ENCODE results near the gene SEMA3B. TPM values are rescaled to one million over a fixed set of nuclear protein-coding genes. Genes with fewer than 3 reads are reported as not detected.
"Not testable (repeated sequence)": the region's sequence is repeated elsewhere in the genome, so short reads cannot be mapped to it uniquely, and the experiment has no call there.

The SEMA3B gene
- total RNA-seq, 2 experiments from 2014 or later, result 1.6 to 2.1 TPM

DNA sequence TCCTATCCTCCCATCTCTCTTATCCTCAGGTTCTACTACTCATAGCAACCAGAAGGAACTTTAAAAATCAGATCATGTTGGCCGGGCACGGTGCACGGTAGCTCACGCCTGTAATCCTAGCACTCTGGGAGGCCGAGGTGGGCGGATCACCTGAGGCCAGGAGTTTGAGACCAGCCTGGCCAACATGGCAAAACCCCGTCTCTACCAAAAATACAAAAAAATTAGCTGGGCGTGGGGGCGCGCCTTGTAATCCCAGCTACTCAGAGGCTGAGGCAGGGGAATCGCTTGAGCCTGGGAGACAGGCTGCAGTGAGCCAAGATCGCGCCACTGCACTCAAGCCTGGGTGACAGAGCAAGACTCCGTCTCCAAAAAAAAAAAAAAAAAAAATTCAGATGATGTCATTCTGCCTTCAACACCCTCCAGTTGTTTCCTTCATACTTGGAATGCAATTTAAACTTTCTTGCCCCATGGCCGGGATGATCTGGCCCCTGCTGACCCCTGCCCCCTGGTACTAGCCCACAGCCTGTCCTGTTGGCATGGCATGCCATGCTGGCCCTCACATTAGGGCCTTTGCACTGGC is 40.7 kb upstream of the SEMA3B start:
- intact Hi-C loops (cut with DNase I, micrococcal nuclease), result loop anchor here in 1 of 2 experiments (10.0 kb wide), 1 partner anchor 1383 kb away; the partner anchor contains the start of gene PRKAR2A
- not testable (repeated sequence) for H3K36me3 Mint-ChIP-seq (ENCODE audit: low read depth); DNase-seq; ATAC-seq; H3K9me3 Mint-ChIP-seq (ENCODE audit: low read depth); H3K27me3 Mint-ChIP-seq
- Mint-ChIP-seq H3K27ac (peak overlapping the region; percentile 87), H3K4me1 (peaks cover 22% of the 10 kb centered on the region), H3K4me3 (peak overlapping the region; percentile 79)
- POLR2A ChIA-PET, result interaction anchor here (0.8 to 2.5 kb wide), 3 partner anchors 14 to 70 kb away, joined by 3 to 11 read pairs (median 7); no protein-coding TSS in a partner anchor
- CTCF ChIA-PET, result interaction anchor here (0.7 to 7.6 kb wide), 11 partner anchors 9 to 64 kb away, joined by 3 to 79 read pairs (median 6); partner anchors contain the start of gene IFRD2

DNA sequence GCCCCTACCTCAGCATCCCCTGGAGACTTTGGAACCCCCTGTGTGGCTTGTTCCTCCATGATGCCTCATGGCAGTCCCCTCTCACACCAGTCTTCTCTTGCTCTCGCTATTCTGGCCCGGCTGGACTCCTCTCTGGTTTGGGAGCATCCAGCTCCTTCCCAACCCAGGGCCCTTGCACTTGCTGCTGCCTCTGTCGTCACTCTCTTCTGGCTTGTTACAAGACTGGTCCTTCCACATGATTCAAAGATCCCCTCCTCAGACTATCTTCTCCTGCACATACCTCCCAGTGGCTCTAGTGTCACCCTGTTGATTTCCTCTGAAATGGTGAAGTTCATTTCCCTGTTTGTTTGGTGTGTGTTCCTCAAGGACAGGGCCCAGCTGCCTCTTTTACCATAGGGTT is 39.5 kb upstream of the SEMA3B start:
- H3K36me3 Mint-ChIP-seq (ENCODE audit: low read depth), result no peaks in the 10 kb centered on the region
- ChIA-PET CTCF (interaction anchor here (0.7 to 7.6 kb wide), 7 partner anchors 13 to 63 kb away, joined by 3 to 76 read pairs (median 4); partner anchors contain the start of genes GNAT1 and IFRD2), POLR2A (no interaction called here)
- no peak overlapping the region for H3K27ac Mint-ChIP-seq
- DNase-seq (no peak), ATAC-seq (no peak)
- H3K27me3 Mint-ChIP-seq, result no peaks in the 10 kb centered on the region
- no peaks in the 10 kb centered on the region for H3K9me3 Mint-ChIP-seq (ENCODE audit: low read depth)
- intact Hi-C loops (cut with DNase I, micrococcal nuclease), result loop anchor here in 1 of 2 experiments (10.0 kb wide), 1 partner anchor 1385 kb away; the partner anchor contains the start of gene PRKAR2A
- peaks cover 22% of the 10 kb centered on the region for H3K4me1 Mint-ChIP-seq
- no peak overlapping the region for H3K4me3 Mint-ChIP-seq

DNA sequence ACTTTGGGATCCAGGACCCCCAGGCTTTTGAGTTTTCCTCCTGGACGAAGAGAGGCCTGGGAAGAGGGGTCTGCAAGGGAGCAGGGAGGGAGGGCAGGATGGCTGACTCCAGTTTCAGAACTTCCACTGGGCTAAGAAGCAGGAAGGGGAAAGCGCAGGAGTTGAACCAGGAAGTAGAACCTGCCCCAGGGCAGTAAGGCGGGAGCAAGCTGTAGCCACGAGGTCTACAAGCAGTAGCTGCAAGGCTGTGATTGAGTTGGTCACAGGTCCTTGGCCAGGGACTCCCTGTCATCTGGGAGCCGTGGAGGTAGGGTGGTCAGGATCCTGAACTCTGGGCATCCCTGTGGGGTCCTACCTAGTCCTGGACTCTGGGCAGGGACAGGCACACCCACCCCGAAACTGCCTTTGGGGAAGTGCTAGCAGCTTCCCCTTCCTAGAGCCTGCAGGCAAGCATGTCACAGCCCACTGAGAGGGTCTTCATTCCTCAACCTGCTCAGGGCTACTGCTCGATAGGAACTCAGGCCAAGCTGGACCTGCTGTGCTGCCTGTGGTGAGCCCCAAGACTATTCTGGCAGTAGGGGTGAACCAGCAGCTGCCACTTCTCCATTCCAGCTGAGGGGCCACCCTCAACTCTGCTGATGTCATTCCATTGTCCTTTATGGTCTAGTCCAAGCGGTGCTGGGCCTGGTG is 38.7 kb upstream of the SEMA3B start:
- intact Hi-C loops (cut with DNase I, micrococcal nuclease), result no loop called here
- ATAC-seq (no peak), DNase-seq (no peak)
- ChIA-PET CTCF (interaction anchor here (0.8 to 7.6 kb wide), 7 partner anchors 12 to 58 kb away, joined by 3 to 76 read pairs (median 4); partner anchors contain the start of gene GNAT1), POLR2A (interaction anchor here (0.6 kb wide), 2 partner anchors 21 to 25 kb away, joined by 5 to 8 read pairs; no protein-coding TSS in a partner anchor)
- no peaks in the 10 kb centered on the region for H3K9me3 Mint-ChIP-seq (ENCODE audit: low read depth)
- no peak overlapping the region for H3K27ac Mint-ChIP-seq
- H3K27me3 Mint-ChIP-seq, result no peaks in the 10 kb centered on the region
- H3K36me3 Mint-ChIP-seq (ENCODE audit: low read depth), result no peaks in the 10 kb centered on the region
- no peak overlapping the region for H3K4me3 Mint-ChIP-seq
- H3K4me1 Mint-ChIP-seq, result peaks cover 21% of the 10 kb centered on the region

DNA sequence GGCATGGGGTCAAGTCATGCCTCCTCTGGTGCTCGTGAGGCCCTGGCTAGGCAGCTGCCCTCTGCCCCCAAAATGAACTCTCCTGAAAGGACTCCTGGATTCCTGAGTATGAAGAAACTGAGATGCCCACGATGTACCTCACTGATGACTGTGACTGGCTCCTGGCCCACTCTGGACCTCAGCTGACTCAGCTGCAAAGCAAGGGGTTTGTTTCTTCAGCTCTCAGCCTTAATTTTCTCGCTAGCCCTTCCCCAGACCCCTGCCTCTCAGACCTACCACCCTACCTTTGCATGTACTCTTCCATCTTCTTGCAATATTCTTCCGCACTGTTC is 38.2 kb upstream of the SEMA3B start:
- no peaks in the 10 kb centered on the region for H3K36me3 Mint-ChIP-seq (ENCODE audit: low read depth)
- no peak overlapping the region for H3K27ac Mint-ChIP-seq
- POLR2A ChIA-PET, result interaction anchor here (0.6 kb wide), 2 partner anchors 21 to 25 kb away, joined by 5 to 8 read pairs; no protein-coding TSS in a partner anchor
- H3K4me1 Mint-ChIP-seq, result peaks cover 22% of the 10 kb centered on the region
- ATAC-seq, result no peak
- DNase-seq, result no peak
- H3K4me3 Mint-ChIP-seq, result no peak overlapping the region
- CTCF ChIA-PET, result interaction anchor here (1.1 to 7.6 kb wide), 4 partner anchors 12 to 58 kb away, joined by 3 to 76 read pairs (median 16); no protein-coding TSS in a partner anchor
- no peaks in the 10 kb centered on the region for H3K27me3 Mint-ChIP-seq
- H3K9me3 Mint-ChIP-seq (ENCODE audit: low read depth), result no peaks in the 10 kb centered on the region
- intact Hi-C loops (cut with DNase I, micrococcal nuclease), result no loop called here

DNA sequence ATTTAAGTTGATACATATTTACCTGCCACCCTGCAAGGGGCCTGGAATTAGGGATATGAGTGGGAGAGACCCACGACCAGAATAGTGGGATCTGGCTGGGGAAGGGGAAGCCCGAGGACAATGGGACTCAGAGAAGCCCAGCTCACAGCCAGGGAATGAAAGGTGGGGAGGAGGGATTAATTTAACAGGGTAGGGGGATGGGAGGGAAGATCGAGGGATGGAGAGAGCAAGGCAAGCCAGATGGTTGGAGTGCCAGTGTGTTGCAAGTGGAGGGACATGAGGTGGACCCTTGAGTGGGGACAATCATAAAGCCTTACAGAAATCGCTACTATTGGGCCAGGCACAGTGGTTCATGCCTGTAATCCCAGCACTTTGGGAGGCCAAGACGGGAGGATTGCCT is 37.4 kb upstream of the SEMA3B start:
- DNase-seq (no peak), ATAC-seq (no peak)
- H3K36me3 Mint-ChIP-seq (ENCODE audit: low read depth), result peaks cover 3% of the 10 kb centered on the region
- no peak overlapping the region for H3K27ac Mint-ChIP-seq
- no peak overlapping the region for H3K4me3 Mint-ChIP-seq
- CTCF ChIA-PET, result interaction anchor here (7.6 kb wide), 1 partner anchor 16 kb away, joined by 76 read pairs; no protein-coding TSS in a partner anchor
- POLR2A ChIA-PET, result no interaction called here
- intact Hi-C loops (cut with DNase I, micrococcal nuclease), result no loop called here
- H3K9me3 Mint-ChIP-seq (ENCODE audit: low read depth), result no peaks in the 10 kb centered on the region
- H3K27me3 Mint-ChIP-seq, result no peaks in the 10 kb centered on the region
- H3K4me1 Mint-ChIP-seq, result peaks cover 18% of the 10 kb centered on the region

DNA sequence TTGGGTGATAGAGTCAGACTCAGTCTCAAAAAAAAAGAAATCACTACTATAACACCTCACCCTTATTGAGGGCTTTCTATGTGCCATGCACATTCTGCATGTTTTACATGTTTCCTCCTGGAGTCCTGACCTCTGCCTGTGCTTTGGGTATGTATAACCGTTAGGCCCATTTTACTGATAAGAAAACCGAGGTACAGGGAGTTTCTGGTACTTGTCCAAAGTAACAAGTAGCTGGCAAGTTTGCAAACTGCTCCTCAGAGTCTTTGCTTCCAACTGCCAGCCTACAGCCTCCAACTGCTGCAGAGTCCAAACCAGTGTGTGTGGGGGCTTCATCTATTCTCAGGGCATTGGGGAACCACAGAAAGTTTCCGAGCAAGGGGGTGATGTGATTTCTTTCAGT is 36.6 kb upstream of the SEMA3B start:
- intact Hi-C loops (cut with DNase I, micrococcal nuclease), result no loop called here
- Mint-ChIP-seq H3K4me1 (peaks cover 14% of the 10 kb centered on the region), H3K27ac (no peak overlapping the region), H3K4me3 (no peak overlapping the region), H3K9me3 (ENCODE audit: low read depth) (no peaks in the 10 kb centered on the region), H3K27me3 (no peaks in the 10 kb centered on the region), H3K36me3 (ENCODE audit: low read depth) (peaks cover 9% of the 10 kb centered on the region)
- ChIA-PET CTCF (no interaction called here), POLR2A (no interaction called here)
- no peak for ATAC-seq
- no peak for DNase-seq

DNA sequence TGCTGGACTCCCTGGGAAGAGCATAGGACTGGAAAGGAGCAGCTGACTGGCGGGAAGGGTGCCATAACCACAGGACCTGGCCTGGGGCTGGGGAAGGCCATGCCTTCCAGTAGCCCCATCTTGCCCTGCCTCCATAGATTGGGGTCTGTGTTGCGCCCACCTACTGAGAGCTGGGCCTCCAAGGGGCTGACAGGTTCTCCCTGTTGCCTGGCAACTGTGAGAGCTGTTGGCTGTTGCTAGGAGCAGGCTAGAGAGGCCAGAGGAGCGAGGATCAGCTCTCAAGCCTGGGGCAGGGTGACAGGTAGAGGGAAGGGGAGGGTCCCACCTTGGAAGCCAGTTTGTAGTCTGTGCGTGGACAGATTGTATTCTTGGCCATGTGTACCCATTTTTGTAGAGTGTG is 35.8 kb upstream of the SEMA3B start:
- no peak overlapping the region for H3K4me3 Mint-ChIP-seq
- H3K4me1 Mint-ChIP-seq, result peaks cover 12% of the 10 kb centered on the region
- no peaks in the 10 kb centered on the region for H3K9me3 Mint-ChIP-seq (ENCODE audit: low read depth)
- ChIA-PET POLR2A (interaction anchor here (0.9 to 1.1 kb wide), 2 partner anchors 9 to 13 kb away, joined by 4 to 9 read pairs; no protein-coding TSS in a partner anchor), CTCF (interaction anchor here (0.6 to 2.5 kb wide), 3 partner anchors 26 to 95 kb away, joined by 4 to 5 read pairs (median 4); partner anchors contain the start of gene TUSC2)
- no peak overlapping the region for H3K27ac Mint-ChIP-seq
- intact Hi-C loops (cut with DNase I, micrococcal nuclease), result no loop called here
- ATAC-seq (no peak), DNase-seq (no peak)
- H3K36me3 Mint-ChIP-seq (ENCODE audit: low read depth), result peaks cover 16% of the 10 kb centered on the region
- H3K27me3 Mint-ChIP-seq, result no peaks in the 10 kb centered on the region

DNA sequence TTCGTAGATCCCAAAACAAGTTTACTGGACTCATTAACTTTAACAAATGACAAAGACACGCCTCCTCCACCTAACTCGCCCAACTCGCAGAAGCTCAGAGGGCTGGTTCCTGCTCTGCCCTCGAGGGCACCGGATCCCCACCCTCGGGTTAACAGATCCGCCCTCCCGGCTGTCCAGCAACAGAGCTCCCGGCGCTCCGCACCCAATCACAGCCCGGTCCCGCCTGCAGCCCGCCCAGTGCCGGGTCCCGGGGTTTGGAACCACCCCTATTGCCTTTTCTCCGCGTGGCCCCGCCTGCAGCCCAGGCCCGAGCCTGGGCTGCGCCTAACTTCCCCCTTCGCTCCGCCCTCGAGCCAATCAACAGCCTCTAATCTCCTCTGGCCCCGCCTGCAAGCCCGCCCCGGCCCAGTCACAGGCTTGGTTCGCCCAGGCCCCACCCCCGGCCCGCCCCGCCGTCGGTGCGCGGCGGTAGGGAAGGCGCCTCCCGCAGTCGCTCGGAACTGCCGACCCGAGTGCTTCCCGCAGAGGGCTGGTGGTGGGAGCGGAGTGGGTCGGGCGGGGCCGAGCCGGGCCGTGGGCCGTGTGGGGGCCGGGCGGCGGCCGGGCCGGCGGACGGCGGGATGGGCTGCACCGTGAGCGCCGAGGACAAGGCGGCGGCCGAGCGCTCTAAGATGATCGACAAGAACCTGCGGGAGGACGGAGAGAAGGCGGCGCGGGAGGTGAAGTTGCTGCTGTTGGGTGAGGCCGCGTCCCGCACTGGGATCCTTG is 33.0 kb upstream of the SEMA3B start, which contains the start of gene GNAI2:
GNAI2 (plus strand) TSS at position 489 of the 768 bp plus-strand sequence; CDS start at position 621, 132 bp downstream.
- CTCF ChIA-PET, result interaction anchor here (0.6 to 4.3 kb wide), 17 partner anchors 8 to 134 kb away, joined by 3 to 47 read pairs (median 5); partner anchors contain the start of genes CYB561D2, HYAL3, IFRD2 and NAA80
- intact Hi-C loops (cut with DNase I, micrococcal nuclease), result loop anchor here (1.0 to 5.0 kb wide), 13 partner anchors 9 to 1215 kb away; partner anchors contain the start of genes HYAL3 (in 2 of the 2), NAA80 (in 2 of the 2), APEH (in 1 of the 2) and CISH (in 1 of the 2)

DNA sequence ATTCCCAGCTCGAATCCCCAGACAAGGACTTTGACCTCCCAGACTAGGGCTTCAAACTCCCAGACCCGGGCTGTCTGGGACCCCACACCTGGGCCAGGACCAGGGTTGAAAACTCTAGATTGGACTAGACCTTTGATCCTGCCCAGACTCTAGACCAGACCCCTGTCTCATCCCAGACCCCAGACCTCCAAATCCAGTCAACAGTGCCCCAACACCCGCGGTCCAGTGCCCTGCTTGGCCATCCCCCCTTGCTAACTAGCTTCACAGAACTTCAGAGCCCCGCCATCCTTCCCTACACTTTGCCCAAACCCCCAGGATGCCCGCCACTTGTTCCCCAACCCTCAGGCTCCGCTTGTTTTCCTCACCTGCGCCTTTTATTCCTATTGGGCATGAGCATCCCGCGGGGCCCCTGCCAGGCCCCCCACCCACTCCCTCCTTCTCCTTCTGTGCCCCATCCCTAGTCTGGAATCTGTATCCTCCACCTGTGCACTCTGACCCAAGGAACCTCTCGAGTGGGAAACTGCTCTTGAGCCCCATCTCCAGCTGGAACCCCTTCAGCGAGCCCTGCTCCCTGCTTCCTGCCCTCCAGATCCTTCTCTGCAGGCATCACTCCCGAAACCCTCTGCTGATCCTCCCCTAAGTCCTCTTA is 32.3 kb upstream of the SEMA3B start:
- H3K36me3 Mint-ChIP-seq (ENCODE audit: low read depth), result peaks cover 22% of the 10 kb centered on the region
- peaks cover 38% of the 10 kb centered on the region for H3K4me1 Mint-ChIP-seq
- H3K27me3 Mint-ChIP-seq, result no peaks in the 10 kb centered on the region
- ChIA-PET POLR2A (interaction anchor here (1.1 kb wide), 1 partner anchor 14 kb away, joined by 5 read pairs; no protein-coding TSS in a partner anchor), CTCF (interaction anchor here (1.0 to 4.3 kb wide), 5 partner anchors 10 to 88 kb away, joined by 3 to 47 read pairs (median 8); partner anchors contain the start of gene IFRD2)
- H3K9me3 Mint-ChIP-seq (ENCODE audit: low read depth), result no peaks in the 10 kb centered on the region
- peak overlapping the region; percentile 90 for H3K4me3 Mint-ChIP-seq
- no peak for ATAC-seq
- peak overlapping the region; percentile 96 for H3K27ac Mint-ChIP-seq
- DNase-seq, result no peak
- intact Hi-C loops (cut with DNase I, micrococcal nuclease), result loop anchor here (1.0 to 5.0 kb wide), 12 partner anchors 9 to 1216 kb away; partner anchors contain the start of genes APEH (in 1 of the 2), CISH (in 1 of the 2), DAG1 (in 1 of the 2) and GMPPB (in 1 of the 2)

More for the DNA sequence above, 33.0 kb upstream of the SEMA3B start, which contains the start of gene GNAI2:
- POLR2A ChIA-PET, result interaction anchor here (0.7 to 1.1 kb wide), 10 partner anchors 8 to 102 kb away, joined by 3 to 8 read pairs (median 4); partner anchors contain the start of genes HYAL3 and NAA80
- Mint-ChIP-seq H3K4me1 (peaks cover 31% of the 10 kb centered on the region), H3K9me3 (ENCODE audit: low read depth) (no peaks in the 10 kb centered on the region), H3K4me3 (peak within 1 kb of the TSS; percentile 90), H3K27me3 (no peaks in the 10 kb centered on the region), H3K27ac (peak within 1 kb of the TSS; percentile 96), H3K36me3 (ENCODE audit: low read depth) (peaks cover 22% of the 10 kb centered on the region)
- ATAC-seq, result peak; percentile 92
- peak; percentile 99 for DNase-seq

DNA sequence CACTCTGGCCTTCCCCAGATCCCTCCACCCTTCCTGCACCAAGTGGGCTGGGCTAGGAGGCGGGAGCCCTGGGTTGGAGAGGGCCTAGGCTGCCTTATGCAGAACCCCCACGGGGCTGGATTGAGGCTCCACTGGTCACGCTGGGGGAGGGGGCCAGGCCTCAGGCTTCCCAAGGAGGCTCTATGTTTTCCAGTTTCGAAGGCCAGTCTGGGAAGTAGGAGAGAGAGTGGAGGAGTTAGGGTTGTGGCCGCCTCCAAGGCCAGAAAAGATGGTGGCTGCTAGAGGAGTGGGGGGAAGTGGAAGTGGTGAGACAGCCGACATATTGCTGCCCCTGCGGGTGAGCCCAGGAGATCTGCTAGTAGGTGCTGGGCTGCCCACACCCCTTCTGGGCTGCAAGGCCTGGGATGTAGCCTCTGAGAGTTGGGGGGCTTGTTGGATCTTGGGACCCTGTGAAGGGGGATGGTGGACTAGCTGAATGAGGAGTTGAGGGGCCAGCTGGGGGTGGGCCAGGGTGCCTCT is 31.8 kb upstream of the SEMA3B start:
- Mint-ChIP-seq H3K4me1 (peaks cover 44% of the 10 kb centered on the region), H3K27ac (peak overlapping the region; percentile 96), H3K36me3 (ENCODE audit: low read depth) (peaks cover 22% of the 10 kb centered on the region), H3K4me3 (peak overlapping the region; percentile 90), H3K27me3 (no peaks in the 10 kb centered on the region), H3K9me3 (ENCODE audit: low read depth) (no peaks in the 10 kb centered on the region)
- ChIA-PET CTCF (interaction anchor here (0.7 to 4.3 kb wide), 4 partner anchors 10 to 565 kb away, joined by 3 to 47 read pairs (median 8); no protein-coding TSS in a partner anchor), POLR2A (interaction anchor here (0.6 kb wide), 1 partner anchor 30 kb away, joined by 3 read pairs; no protein-coding TSS in a partner anchor)
- ATAC-seq (no peak), DNase-seq (peak; percentile 63)
- intact Hi-C loops (cut with DNase I, micrococcal nuclease), result loop anchor here (2.0 to 5.0 kb wide), 10 partner anchors 90 to 1216 kb away; partner anchors contain the start of genes APEH (in 1 of the 2), CISH (in 1 of the 2), DAG1 (in 1 of the 2) and GMPPB (in 1 of the 2)

Data from activated CD4-positive, alpha-beta T cell treated with anti-CD3 and anti-CD28 coated beads for 36 hours (primary cell).